ENCODE measurements around the gene OR14C36.
"Not testable (repeated sequence)": the region's sequence is repeated elsewhere in the genome, so short reads cannot be mapped to it uniquely, and the experiment has no call there.

The OR14C36 gene

DNA sequence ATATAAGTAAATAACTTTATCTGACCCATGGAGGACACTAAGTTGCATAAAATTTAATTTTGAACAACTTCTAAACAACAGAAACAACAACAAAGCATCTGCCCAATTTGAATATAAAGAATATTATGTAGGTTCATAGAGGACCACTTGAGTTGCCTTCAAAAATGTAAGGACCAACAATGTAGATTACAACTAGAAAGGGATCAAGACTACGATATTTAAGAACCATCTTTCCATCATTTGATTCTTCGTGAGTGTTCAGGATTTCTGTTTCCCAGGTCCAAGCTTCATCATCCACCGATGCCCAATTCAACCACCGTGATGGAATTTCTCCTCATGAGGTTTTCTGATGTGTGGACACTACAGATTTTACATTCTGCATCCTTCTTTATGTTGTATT is at the start of gene OR14C36:
OR14C36 (plus strand) TSS at position 301 of the 400 bp plus-strand sequence; CDS start at position 301, 0 bp downstream.
- ChIA-PET CTCF (no interaction called here), POLR2A (no interaction called here)
- TF ChIP-seq CTCF (IDR thresholded peaks at IDR 0.05; ENCODE audit: control extremely low read depth, extremely low read depth, low read depth, missing control alignments), result no peak
- DNase-seq (ENCODE audit: extremely low spot score), result no peak

- no peak for TF ChIP-seq CTCF (IDR thresholded peaks at IDR 0.05; ENCODE audit: control extremely low read depth, extremely low read depth, low read depth, missing control alignments)
- no peak for DNase-seq (ENCODE audit: extremely low spot score)
- CTCF ChIA-PET, result no interaction called here
Measured at GRCh38 chr1:248303324-248303723, 45.3 kb upstream of the OR14C36 start, which contains the start of gene OR2T12. Gene OR2T12 (minus strand): TSS chr1:248303424. CDS start chr1:248295578, 7,846 bp downstream.

GRCh38 chr1:248305672-248306071 is 42.9 kb upstream of the OR14C36 start:
- DNase-seq (ENCODE audit: extremely low spot score); POLR2A ChIA-PET; CTCF ChIA-PET: not testable (repeated sequence)

More at GRCh38 chr1:248303324-248303723, 45.3 kb upstream of the OR14C36 start, which contains the start of gene OR2T12:
- POLR2A ChIA-PET, result no interaction called here

DNA sequence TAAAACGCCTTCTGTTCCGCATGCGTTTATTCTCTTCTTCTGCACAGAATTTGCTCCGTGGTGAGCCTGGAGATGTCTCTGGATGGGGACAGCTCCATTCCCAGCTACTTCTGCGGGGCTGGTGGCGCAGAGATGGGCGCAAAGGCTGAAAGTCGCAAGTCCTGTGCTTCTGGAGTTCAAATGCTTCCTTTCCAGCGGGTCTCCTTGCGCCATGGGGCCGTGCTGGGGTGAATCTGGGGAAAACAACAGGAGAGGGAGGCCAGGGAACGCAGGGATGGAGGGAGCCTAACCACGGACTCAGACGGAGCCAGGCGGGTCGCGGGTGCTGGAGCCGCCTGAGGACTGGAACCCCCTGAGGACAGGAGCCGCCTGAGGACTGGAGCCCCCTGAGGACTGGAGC is 42.5 kb upstream of the OR14C36 start:
- ChIA-PET POLR2A (no interaction called here), CTCF (no interaction called here)
- DNase-seq (ENCODE audit: extremely low spot score), result no peak
- TF ChIP-seq CTCF (IDR thresholded peaks at IDR 0.05; ENCODE audit: control extremely low read depth, extremely low read depth, low read depth, missing control alignments), result no peak

DNA sequence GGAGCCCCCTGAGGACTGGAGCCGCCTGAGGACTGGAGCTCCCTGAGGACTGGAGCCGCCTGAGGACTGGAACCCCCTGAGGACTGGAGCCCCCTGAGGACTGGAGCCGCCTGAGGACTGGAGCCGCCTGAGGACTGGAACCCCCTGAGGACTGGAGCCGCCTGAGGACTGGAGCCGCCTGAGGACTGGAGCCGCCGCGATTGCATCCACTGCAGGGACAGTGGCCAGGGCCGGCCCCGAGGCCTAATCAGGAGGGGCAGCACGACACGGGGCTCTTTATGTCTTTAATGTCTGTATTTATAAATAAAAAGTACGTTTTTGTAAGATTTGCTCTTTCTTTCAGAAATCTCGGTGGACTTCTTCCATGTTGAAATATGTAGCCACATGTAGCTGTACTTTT is 41.8 kb upstream of the OR14C36 start:
- POLR2A ChIA-PET; CTCF ChIA-PET; DNase-seq (ENCODE audit: extremely low spot score): not testable (repeated sequence)

DNA sequence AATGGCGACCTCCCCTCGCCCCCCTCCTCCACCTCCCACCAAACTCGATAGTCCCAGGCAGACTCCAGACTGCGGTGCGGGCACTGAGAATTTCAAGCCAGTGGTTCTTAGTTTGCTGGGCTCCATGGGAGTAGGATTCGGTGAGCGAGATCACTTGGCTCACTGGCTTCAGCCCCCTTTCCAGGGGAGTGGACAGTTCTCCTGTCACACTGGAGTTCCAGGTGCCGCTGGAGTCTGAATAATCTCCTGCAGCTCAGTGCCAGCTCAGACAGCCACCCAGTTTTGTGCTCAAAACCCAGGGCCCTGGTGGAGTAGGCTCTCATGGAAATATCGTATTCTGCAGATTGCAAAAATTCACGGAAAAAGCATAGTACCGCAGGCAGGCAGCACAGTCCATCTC is 31.8 kb upstream of the OR14C36 start:
- POLR2A ChIA-PET, result no interaction called here

GRCh38 chr1:248324468-248324867 is 24.1 kb upstream of the OR14C36 start, which contains the start of gene OR2M7:
Gene OR2M7 (minus strand): TSS chr1:248324568. CDS start chr1:248324568, 0 bp downstream.
- CTCF ChIA-PET, result no interaction called here
- POLR2A ChIA-PET, result no interaction called here

More for the DNA sequence above, 31.8 kb upstream of the OR14C36 start:
- CTCF ChIA-PET, result no interaction called here
- DNase-seq (ENCODE audit: extremely low spot score), result no peak
- no peak for TF ChIP-seq CTCF (IDR thresholded peaks at IDR 0.05; ENCODE audit: control extremely low read depth, extremely low read depth, low read depth, missing control alignments)

More at GRCh38 chr1:248324468-248324867, 24.1 kb upstream of the OR14C36 start, which contains the start of gene OR2M7:
- no peak for TF ChIP-seq CTCF (IDR thresholded peaks at IDR 0.05; ENCODE audit: control extremely low read depth, extremely low read depth, low read depth, missing control alignments)
- no peak for DNase-seq (ENCODE audit: extremely low spot score)
